Testis (tissue), 3 donors: ENCODE data around the gene MPPED1. TPM values are rescaled to one million over a fixed set of nuclear protein-coding genes. Genes with fewer than 3 reads are reported as not detected.

Source experiments
- DNase-seq: peaks from one replicate; pipeline ENCODE4 v3.0.0-alpha.2; 2019
- H3K27ac ChIP-seq, 2 donors: fragments of 200-600 bp; sonication (generic); one replicate each; pipeline ENCODE4 v1.5.1; 2019
- H3K27me3 ChIP-seq: fragments of 200-600 bp; sonication (generic); one replicate; pipeline ENCODE4 v1.5.1; 2019
- H3K36me3 ChIP-seq: fragments of 200-600 bp; sonication (generic); one replicate; pipeline ENCODE4 v1.5.1; 2017; ENCODE audit warnings: low read depth; ENCODE audit errors: missing control alignments
- H3K4me1 ChIP-seq: fragments of 200-600 bp; sonication (generic); one replicate; pipeline ENCODE4 v1.5.1; 2019
- H3K4me3 ChIP-seq, 2 donors: fragments of 200-600 bp; sonication (generic); one replicate each; pipeline ENCODE4 v1.5.1; 2017 to 2019
- H3K9me3 ChIP-seq: fragments of 200-600 bp; sonication (generic); one replicate; pipeline ENCODE4 v1.5.1; 2017
- POLR2A ChIP-seq: fragments of 450-650 bp; IDR thresholded peaks from one replicate; pipeline ENCODE4 v1.6.1; 2017; ENCODE audit warnings: antibody characterized with exemption, mild to moderate bottlenecking, moderate library complexity
- WGBS, 2 donors: methylation state at CpG; one replicate each; pipeline ENCODE4 v1.1.5; 2018; 5-methylcytosine and 5-hydroxymethylcytosine counted together
- intact Hi-C: fragments of 100-400 bp; cut with DNase I; formaldehyde crosslinking; loops from one replicate; pipeline ENCODE4 v1.15.1; 2023; ENCODE audit warnings: low total_unique reads
- polyA plus RNA-seq: library from polyadenylated mRNA; stranded (reverse); fragments of 350-450 nt; fragmentation: Illumina TruSeq; extraction: RNeasy Lipid Tissue Mini Kit (QIAGEN cat#74804); gene quantifications from one replicate; pipeline ENCODE4 v1.2.3, GENCODE V29; 2014; ENCODE audit warnings: low read depth, low replicate concordance; ENCODE audit not compliant: insufficient read depth
- total RNA-seq, 2 donors: library from RNA; depleted of rRNA; stranded (reverse); fragments of >200 nt; gene quantifications; one replicate each; pipeline ENCODE4 v1.2.3, GENCODE V29; 2016
- TF ChIP-seq, protein P1 (sequence below), 3 experiments: fragments of 450-650 bp in 2 of 3; fragments of 200-600 bp in 1 of 3; sonication (generic) in 1 of 3; IDR thresholded peaks; one replicate each; pipeline ENCODE4 v1.5.1; 2016 to 2019; ENCODE audit warnings: antibody characterized with exemption in 3 of 3, mild to moderate bottlenecking in 2 of 3, moderate library complexity in 1 of 3

MPPED1 gene
- total and polyA plus RNA-seq, 3 donors from 2014 or later = 1.3 to 5.9 (median 4.1) TPM

DNA sequence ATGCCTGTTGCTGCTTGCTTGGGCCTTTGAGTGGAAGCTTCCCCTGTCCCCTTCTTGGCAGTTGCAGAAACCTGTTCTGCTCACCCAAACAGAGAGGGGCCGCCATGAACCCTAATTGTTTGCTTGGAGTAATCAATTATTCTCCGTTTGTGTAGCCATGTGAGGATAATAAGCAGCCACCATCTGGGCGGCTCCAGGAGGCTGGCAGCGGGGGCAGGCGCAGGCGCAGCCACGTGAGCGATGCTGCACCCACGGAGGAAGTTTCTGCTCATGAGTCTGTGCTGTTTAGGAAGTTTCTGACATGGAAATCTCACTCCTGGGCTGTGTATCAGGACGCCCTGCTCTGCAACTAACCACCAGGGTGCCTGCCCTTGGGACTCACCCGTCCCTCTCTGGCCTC lies 90.1 kb downstream of the MPPED1 start:
- intact Hi-C loops = no loop called here
- Histone ChIP-seq H3K4me1 (no peaks in the 10 kb centered on the region), H3K4me3 (no peak overlapping the region), H3K27me3 (no peaks in the 10 kb centered on the region), H3K36me3 (no peaks in the 10 kb centered on the region), H3K27ac (no peak overlapping the region), H3K9me3 (no peaks in the 10 kb centered on the region)
- 84 to 96% methylated on average over 9 to 11 of the region's 11 CpGs for WGBS, 2 donors
- TF ChIP-seq POLR2A = no peak
- TF ChIP-seq, protein P1, sequence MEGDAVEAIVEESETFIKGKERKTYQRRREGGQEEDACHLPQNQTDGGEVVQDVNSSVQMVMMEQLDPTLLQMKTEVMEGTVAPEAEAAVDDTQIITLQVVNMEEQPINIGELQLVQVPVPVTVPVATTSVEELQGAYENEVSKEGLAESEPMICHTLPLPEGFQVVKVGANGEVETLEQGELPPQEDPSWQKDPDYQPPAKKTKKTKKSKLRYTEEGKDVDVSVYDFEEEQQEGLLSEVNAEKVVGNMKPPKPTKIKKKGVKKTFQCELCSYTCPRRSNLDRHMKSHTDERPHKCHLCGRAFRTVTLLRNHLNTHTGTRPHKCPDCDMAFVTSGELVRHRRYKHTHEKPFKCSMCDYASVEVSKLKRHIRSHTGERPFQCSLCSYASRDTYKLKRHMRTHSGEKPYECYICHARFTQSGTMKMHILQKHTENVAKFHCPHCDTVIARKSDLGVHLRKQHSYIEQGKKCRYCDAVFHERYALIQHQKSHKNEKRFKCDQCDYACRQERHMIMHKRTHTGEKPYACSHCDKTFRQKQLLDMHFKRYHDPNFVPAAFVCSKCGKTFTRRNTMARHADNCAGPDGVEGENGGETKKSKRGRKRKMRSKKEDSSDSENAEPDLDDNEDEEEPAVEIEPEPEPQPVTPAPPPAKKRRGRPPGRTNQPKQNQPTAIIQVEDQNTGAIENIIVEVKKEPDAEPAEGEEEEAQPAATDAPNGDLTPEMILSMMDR (IDR thresholded peaks at IDR 0.05) = no peak
- no peak for DNase-seq

DNA sequence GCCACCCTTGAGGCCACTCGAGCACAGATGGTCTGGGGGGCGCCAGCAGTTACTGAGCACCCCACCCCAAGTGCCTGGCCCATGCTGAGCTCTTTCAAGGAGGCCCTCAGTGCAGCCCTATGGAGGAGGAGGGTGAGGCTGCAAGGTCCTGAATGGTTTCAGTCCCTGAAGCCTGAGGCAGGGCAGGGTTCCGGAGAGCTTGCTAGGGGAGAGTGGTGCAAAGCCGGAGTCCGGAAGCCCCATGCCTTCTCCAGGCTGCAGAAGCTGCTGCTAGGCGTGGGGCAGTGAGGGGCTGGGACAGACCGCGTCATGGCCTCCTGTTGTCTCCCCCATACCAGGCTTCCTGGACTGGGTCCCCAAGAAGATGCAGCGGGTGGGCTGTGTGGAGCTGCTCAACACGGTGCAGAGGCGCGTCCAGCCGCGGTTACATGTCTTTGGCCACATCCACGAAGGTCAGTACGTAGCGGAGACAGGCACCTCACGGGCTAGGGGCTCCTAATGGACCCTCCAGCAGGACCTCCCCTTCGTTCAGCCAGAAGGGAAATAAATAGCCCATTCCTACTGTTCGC lies 90.6 kb downstream of the MPPED1 start:
- no peak overlapping the region for H3K4me3 ChIP-seq
- H3K9me3 ChIP-seq = no peaks in the 10 kb centered on the region
- no peak for DNase-seq
- no peaks in the 10 kb centered on the region for H3K4me1 ChIP-seq
- no peaks in the 10 kb centered on the region for H3K36me3 ChIP-seq
- no peaks in the 10 kb centered on the region for H3K27me3 ChIP-seq
- no peak overlapping the region for H3K27ac ChIP-seq
- TF ChIP-seq, protein P1 (IDR thresholded peaks at IDR 0.05) = no peak
- no peak for TF ChIP-seq POLR2A
- intact Hi-C loops = no loop called here
- WGBS, 2 donors = 90 to 92% methylated on average over 18 to 20 of the region's 20 CpGs

DNA sequence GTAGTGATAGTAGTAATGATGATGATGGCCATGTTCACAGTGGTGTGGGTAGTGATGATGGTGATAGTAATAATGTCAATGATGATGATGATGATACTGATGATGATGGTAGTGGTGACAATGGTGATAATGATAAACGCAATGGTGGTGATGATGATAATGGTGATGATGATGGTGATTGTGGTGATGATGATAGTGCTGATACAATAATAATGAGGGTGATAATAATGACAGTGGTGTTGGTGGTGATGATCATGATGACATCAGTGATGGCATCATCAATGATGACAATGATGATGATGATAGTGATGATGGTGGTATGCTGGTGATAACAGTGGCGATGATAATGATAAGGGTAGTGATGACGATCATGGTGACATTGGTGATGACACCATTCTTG lies 92.3 kb downstream of the MPPED1 start:
- DNase-seq = no peak
- H3K36me3 ChIP-seq = no peaks in the 10 kb centered on the region
- H3K27ac ChIP-seq = no peak overlapping the region
- no peaks in the 10 kb centered on the region for H3K9me3 ChIP-seq
- TF ChIP-seq, protein P1 (IDR thresholded peaks at IDR 0.05) = no peak
- TF ChIP-seq POLR2A = no peak
- H3K4me1 ChIP-seq = no peaks in the 10 kb centered on the region
- 93 to 99% methylated on average over 3 of the region's 3 CpGs for WGBS, 2 donors
- intact Hi-C loops = no loop called here
- H3K4me3 ChIP-seq = no peak overlapping the region
- no peaks in the 10 kb centered on the region for H3K27me3 ChIP-seq

DNA sequence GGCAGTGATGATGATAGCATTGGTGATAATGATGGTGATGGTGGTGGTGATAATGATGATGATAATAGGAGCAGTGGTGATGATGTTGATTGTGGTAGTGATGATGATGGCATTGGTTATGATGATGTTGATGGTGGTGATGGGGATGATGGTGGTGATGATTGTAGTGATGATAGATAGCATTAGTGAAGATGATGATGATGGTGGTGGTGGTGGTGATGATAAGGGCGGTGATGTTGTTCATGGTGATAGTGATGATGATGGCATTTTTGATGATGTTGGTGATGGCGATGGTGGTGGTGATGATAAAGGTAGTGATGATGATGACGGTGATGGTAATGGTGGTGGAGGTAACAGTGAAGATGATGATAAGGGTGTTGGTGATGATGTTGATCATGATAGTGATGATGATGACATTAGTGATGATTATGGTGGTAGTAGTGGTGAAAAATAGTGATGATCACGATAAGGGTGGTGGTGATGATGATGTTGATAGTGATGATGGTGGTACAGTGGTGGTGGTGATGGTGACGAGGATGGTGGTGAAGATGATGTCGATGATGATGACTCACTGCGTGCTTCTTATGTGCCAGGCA lies 93.0 kb downstream of the MPPED1 start:
- DNase-seq = no peak
- Histone ChIP-seq H3K27me3 (no peaks in the 10 kb centered on the region), H3K9me3 (no peaks in the 10 kb centered on the region), H3K4me3 (no peak overlapping the region), H3K36me3 (no peaks in the 10 kb centered on the region), H3K27ac (no peak overlapping the region), H3K4me1 (no peaks in the 10 kb centered on the region)
- TF ChIP-seq, protein P1 (IDR thresholded peaks at IDR 0.05) = no peak
- no peak for TF ChIP-seq POLR2A
- WGBS, 2 donors = 96% methylated on average over 7 of the region's 7 CpGs
- intact Hi-C loops = no loop called here

DNA sequence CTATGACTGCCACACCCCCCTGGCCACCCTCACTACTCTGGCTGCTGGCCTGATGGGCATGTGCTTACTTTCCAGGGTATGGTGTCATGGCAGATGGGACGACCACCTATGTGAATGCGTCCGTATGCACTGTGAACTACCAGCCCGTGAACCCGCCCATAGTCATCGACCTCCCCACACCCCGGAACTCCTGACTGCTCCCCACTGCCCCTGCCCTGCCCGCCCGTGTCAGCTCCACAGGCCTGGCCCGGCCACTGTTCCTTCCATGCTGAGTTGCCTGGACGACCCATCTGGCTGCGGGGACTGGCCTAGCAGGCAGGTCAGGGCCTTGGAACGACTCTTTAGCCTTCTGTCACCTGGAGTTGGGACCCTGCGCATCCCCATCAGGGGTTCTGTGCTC lies 93.6 kb downstream of the MPPED1 start:
- Histone ChIP-seq H3K4me3 (no peak overlapping the region), H3K27me3 (no peaks in the 10 kb centered on the region)
- intact Hi-C loops = no loop called here

More for the DNA sequence above, 93.6 kb downstream of the MPPED1 start:
- no peaks in the 10 kb centered on the region for H3K36me3 ChIP-seq
- no peaks in the 10 kb centered on the region for H3K4me1 ChIP-seq
- TF ChIP-seq, protein P1 (IDR thresholded peaks at IDR 0.05) = no peak
- TF ChIP-seq POLR2A = no peak
- 94 to 95% methylated on average over 14 of the region's 14 CpGs for WGBS, 2 donors
- H3K9me3 ChIP-seq = no peaks in the 10 kb centered on the region
- no peak for DNase-seq
- H3K27ac ChIP-seq = no peak overlapping the region
